CD4-positive, CD25-positive, alpha-beta regulatory T cell (primary cell): ENCODE measurements around the gene OPRL1. TPM values are rescaled to one million over a fixed set of nuclear protein-coding genes. Genes with fewer than 3 reads are reported as not detected.

Experiments
- ATAC-seq, 2 donors: fragments of 150-1000 bp; cut with Tn5 transposase; one replicate each; pipeline ENCODE4 v1.10.0; 2021; ENCODE audit warnings: low read depth in 2 of 2, moderate number of reproducible peaks in 2 of 2, moderate library complexity in 1 of 2
- DNase-seq, 3 donors: peaks; one replicate each; pipeline versions ENCODE4 v3.0.0 to v3.0.0-alpha.2; 2012 to 2022; ENCODE audit warnings: mixed read lengths in 1 of 3
- H3K27ac ChIP-seq: one replicate; pipeline ENCODE4 v1.7.0; 2013; ENCODE audit warnings: mild to moderate bottlenecking, low read length; ENCODE audit not compliant: insufficient read depth, poor library complexity, severe bottlenecking
- H3K27me3 ChIP-seq: one replicate; pipeline ENCODE4 v1.7.0; 2013; ENCODE audit warnings: low read length; ENCODE audit not compliant: control insufficient read depth, insufficient read depth
- H3K36me3 ChIP-seq: one replicate; pipeline ENCODE4 v1.7.0; 2013; ENCODE audit warnings: mild to moderate bottlenecking, low read length, moderate library complexity; ENCODE audit not compliant: control insufficient read depth, insufficient read depth
- H3K4me1 ChIP-seq: 2 replicates; pipeline ENCODE4 v1.7.0; 2013; ENCODE audit warnings: mild to moderate bottlenecking, low read length; ENCODE audit not compliant: insufficient read depth, control insufficient read depth, poor library complexity, severe bottlenecking
- H3K4me3 ChIP-seq: one replicate; pipeline ENCODE4 v1.7.0; 2013; ENCODE audit warnings: low read depth, mild to moderate bottlenecking, low read length, moderate library complexity
- H3K9me3 ChIP-seq, 2 experiments: 1 replicate in 1 of 2; 2 replicates in 1 of 2; pipeline ENCODE4 v1.7.0; 2013; ENCODE audit warnings: low read length in 2 of 2, mild to moderate bottlenecking in 1 of 2, moderate library complexity in 1 of 2; ENCODE audit not compliant: control insufficient read depth in 2 of 2
- H3K27ac Mint-ChIP-seq, 3 donors: one replicate each; pipeline ENCODE4 v1.8.0; 2020 to 2022; ENCODE audit warnings: mild to moderate bottlenecking in 3 of 3, mixed read lengths in 3 of 3, moderate library complexity in 2 of 3
- H3K27me3 Mint-ChIP-seq: one replicate; pipeline ENCODE4 v1.8.0; 2022; ENCODE audit warnings: mild to moderate bottlenecking, mixed read lengths
- H3K36me3 Mint-ChIP-seq: one replicate; pipeline ENCODE4 v1.8.0; 2020; ENCODE audit warnings: mixed read lengths
- H3K4me1 Mint-ChIP-seq, 4 donors: one replicate each; pipeline ENCODE4 v1.8.0; 2020 to 2022; ENCODE audit warnings: mixed read lengths in 4 of 4, mild to moderate bottlenecking in 1 of 4
- H3K4me3 Mint-ChIP-seq, 4 donors: one replicate each; pipeline ENCODE4 v1.8.0; 2020 to 2022; ENCODE audit warnings: mild to moderate bottlenecking in 4 of 4, mixed read lengths in 4 of 4, moderate library complexity in 3 of 4
- H3K9me3 Mint-ChIP-seq, 7 donors: one replicate each; pipeline ENCODE4 v1.8.0; 2020 to 2022; ENCODE audit warnings: mixed read lengths in 7 of 7, mild to moderate bottlenecking in 3 of 7, moderate library complexity in 2 of 7
- polyA plus RNA-seq, 4 donors: library from polyadenylated mRNA; unstranded; fragments of 300-500 nt; fragmentation: Illumina TruSeq; gene quantifications; one replicate each; pipeline ENCODE4 v1.2.3, GENCODE V29; 2021
- total RNA-seq: library from RNA; stranded (reverse); gene quantifications from one replicate; pipeline ENCODE4 v1.2.3, GENCODE V29; 2022

The OPRL1 gene
- total and polyA plus RNA-seq, 5 donors from 2014 or later: 0.58 to 1.3 (median 0.60) TPM

GRCh38 chr20:64146301-64146935 lies 66.5 kb downstream of the OPRL1 start:
- H3K4me3 Mint-ChIP-seq: no peak overlapping the region
- peaks cover 6 to 14% of the 10 kb centered on the region in 2 experiments for H3K9me3 ChIP-seq
- DNase-seq (no peak), ATAC-seq (no peak)
- peaks cover 8% of the 10 kb centered on the region for H3K27me3 Mint-ChIP-seq
- H3K4me1 Mint-ChIP-seq: no peaks in the 10 kb centered on the region
- H3K9me3 Mint-ChIP-seq: peaks cover 1 to 13% (median 6%) of the 10 kb centered on the region in 7 donors
- H3K36me3 ChIP-seq: no peaks in the 10 kb centered on the region
- H3K27ac Mint-ChIP-seq: no peak overlapping the region
- H3K4me3 ChIP-seq: no peak overlapping the region
- H3K27me3 ChIP-seq: no peaks in the 10 kb centered on the region
- no peaks in the 10 kb centered on the region for H3K36me3 Mint-ChIP-seq
- no peaks in the 10 kb centered on the region for H3K4me1 ChIP-seq
- H3K27ac ChIP-seq: no peak overlapping the region

GRCh38 chr20:64146936-64147477 lies 67.1 kb downstream of the OPRL1 start:
- H3K27ac Mint-ChIP-seq: no peak overlapping the region
- H3K36me3 Mint-ChIP-seq: no peaks in the 10 kb centered on the region
- no peaks in the 10 kb centered on the region for H3K27me3 ChIP-seq
- H3K4me3 Mint-ChIP-seq: no peak overlapping the region
- H3K4me1 ChIP-seq: no peaks in the 10 kb centered on the region
- H3K27ac ChIP-seq: no peak overlapping the region
- no peaks in the 10 kb centered on the region for H3K36me3 ChIP-seq
- H3K27me3 Mint-ChIP-seq: peaks cover 4% of the 10 kb centered on the region
- DNase-seq: no peak
- peaks cover 6 to 14% of the 10 kb centered on the region in 2 experiments for H3K9me3 ChIP-seq
- H3K4me3 ChIP-seq: no peak overlapping the region
- H3K4me1 Mint-ChIP-seq: no peaks in the 10 kb centered on the region
- ATAC-seq: no peak
- H3K9me3 Mint-ChIP-seq: peaks cover 1 to 13% (median 6%) of the 10 kb centered on the region in 7 donors

- ATAC-seq (no peak), DNase-seq (no peak)
- no peaks in the 10 kb centered on the region for H3K4me1 Mint-ChIP-seq
- peaks cover 1 to 13% (median 6%) of the 10 kb centered on the region in 7 donors for H3K9me3 Mint-ChIP-seq
- no peaks in the 10 kb centered on the region for H3K36me3 ChIP-seq
- H3K4me1 ChIP-seq: no peaks in the 10 kb centered on the region
- H3K36me3 Mint-ChIP-seq: no peaks in the 10 kb centered on the region
- H3K27ac ChIP-seq: no peak overlapping the region
- peaks cover 6 to 14% of the 10 kb centered on the region in 2 experiments for H3K9me3 ChIP-seq
- no peak overlapping the region for H3K4me3 ChIP-seq
- no peak overlapping the region for H3K4me3 Mint-ChIP-seq
- H3K27me3 ChIP-seq: no peaks in the 10 kb centered on the region
- H3K27ac Mint-ChIP-seq: no peak overlapping the region
- H3K27me3 Mint-ChIP-seq: no peaks in the 10 kb centered on the region
Measured at GRCh38 chr20:64148581-64148980, 68.7 kb downstream of the OPRL1 start.

GRCh38 chr20:64149141-64149540 lies 69.3 kb downstream of the OPRL1 start:
- no peak overlapping the region for H3K4me3 Mint-ChIP-seq
- Histone ChIP-seq H3K27ac (no peak overlapping the region), H3K4me3 (no peak overlapping the region), H3K9me3 (peaks cover 6 to 14% of the 10 kb centered on the region in 2 experiments), H3K27me3 (no peaks in the 10 kb centered on the region), H3K4me1 (no peaks in the 10 kb centered on the region), H3K36me3 (no peaks in the 10 kb centered on the region)
- DNase-seq: no peak
- H3K27ac Mint-ChIP-seq: peak overlapping the region in 1 of 3 donors; percentile 53
- no peaks in the 10 kb centered on the region for H3K4me1 Mint-ChIP-seq
- H3K27me3 Mint-ChIP-seq: no peaks in the 10 kb centered on the region
- no peaks in the 10 kb centered on the region for H3K36me3 Mint-ChIP-seq
- ATAC-seq: no peak
- peaks cover 1 to 12% (median 6%) of the 10 kb centered on the region in 7 donors for H3K9me3 Mint-ChIP-seq

GRCh38 chr20:64149809-64150560 lies 70.1 kb downstream of the OPRL1 start:
- Histone ChIP-seq H3K36me3 (no peaks in the 10 kb centered on the region), H3K9me3 (peaks cover 6 to 8% of the 10 kb centered on the region in 2 experiments), H3K4me1 (no peaks in the 10 kb centered on the region), H3K4me3 (no peak overlapping the region), H3K27me3 (no peaks in the 10 kb centered on the region), H3K27ac (no peak overlapping the region)
- no peak for DNase-seq
- Mint-ChIP-seq H3K4me1 (no peaks in the 10 kb centered on the region), H3K36me3 (no peaks in the 10 kb centered on the region), H3K27me3 (no peaks in the 10 kb centered on the region), H3K27ac (no peak overlapping the region), H3K9me3 (peaks cover 0 to 5% (median 0%) of the 10 kb centered on the region in 7 donors), H3K4me3 (no peak overlapping the region)
- no peak for ATAC-seq

Other genes starting within 250 kb of the OPRL1 start
- gene ZBTB46, start 248.8 kb upstream of the OPRL1 start, total RNA-seq: 0.49 TPM
- gene ZBTB46, start 248.8 kb upstream of the OPRL1 start, polyA plus RNA-seq: under 1 TPM in 2 of 4 donors, not detected in 2; 0.03 to 0.09 TPM
- not detected for gene ABHD16B, start 218.6 kb upstream of the OPRL1 start, total RNA-seq
- under 1 TPM in 1 of 4 donors, not detected in 3; 0.21 TPM for gene ABHD16B, start 218.6 kb upstream of the OPRL1 start, polyA plus RNA-seq
- 33.7 TPM for gene TPD52L2, start 214.8 kb upstream of the OPRL1 start, total RNA-seq
- 10 to 100 TPM; 69.0 to 72.1 (median 69.9) TPM for gene TPD52L2, start 214.8 kb upstream of the OPRL1 start, polyA plus RNA-seq
- 34.9 TPM for gene DNAJC5, start 185.0 kb upstream of the OPRL1 start, total RNA-seq
- gene DNAJC5, start 185.0 kb upstream of the OPRL1 start, polyA plus RNA-seq: 1 to 10 TPM; 5.0 to 7.0 (median 5.8) TPM
- 43.0 TPM for gene UCKL1, start 123.7 kb upstream of the OPRL1 start, total RNA-seq
- gene UCKL1, start 123.7 kb upstream of the OPRL1 start, polyA plus RNA-seq: 10 to 100 TPM; 25.1 to 35.7 (median 31.6) TPM
- gene ZNF512B, start 110.2 kb upstream of the OPRL1 start, total RNA-seq: 21.2 TPM
- gene ZNF512B, start 110.2 kb upstream of the OPRL1 start, polyA plus RNA-seq: under 1 TPM; 0.41 to 0.47 (median 0.45) TPM
- 14.3 TPM for gene SAMD10, start 100.4 kb upstream of the OPRL1 start, total RNA-seq
- gene SAMD10, start 100.4 kb upstream of the OPRL1 start, polyA plus RNA-seq: 1 to 10 TPM; 5.9 to 8.3 (median 7.2) TPM
- 61.8 TPM for gene PRPF6, start 99.0 kb upstream of the OPRL1 start, total RNA-seq
- gene PRPF6, start 99.0 kb upstream of the OPRL1 start, polyA plus RNA-seq: 10 to 100 TPM; 76.8 to 85.3 (median 80.1) TPM
- 6.0 TPM for gene C20orf204, start 43.9 kb upstream of the OPRL1 start, total RNA-seq
- 1 to 10 TPM in 1 of 4 donors, under 1 TPM in 2, not detected in 1; 0.89 to 1.4 (median 0.91) TPM for gene C20orf204, start 43.9 kb upstream of the OPRL1 start, polyA plus RNA-seq
- not detected for gene SOX18, start 30.4 kb upstream of the OPRL1 start, total RNA-seq
- not detected for gene SOX18, start 30.4 kb upstream of the OPRL1 start, polyA plus RNA-seq
- gene TCEA2, start 16.9 kb upstream of the OPRL1 start, total RNA-seq: 24.8 TPM
- 10 to 100 TPM; 17.7 to 27.1 (median 20.9) TPM for gene TCEA2, start 16.9 kb upstream of the OPRL1 start, polyA plus RNA-seq
- gene RGS19, start 564 bp upstream of the OPRL1 start, total RNA-seq: 50.7 TPM
- gene RGS19, start 564 bp upstream of the OPRL1 start, polyA plus RNA-seq: 100 to 1,000 TPM in 2 of 4 donors, 10 to 100 TPM in 2; 79.4 to 105 (median 95.0) TPM
- gene LKAAEAR1, start 4.3 kb downstream of the OPRL1 start, total RNA-seq: not detected
- gene LKAAEAR1, start 4.3 kb downstream of the OPRL1 start, polyA plus RNA-seq: 1 to 10 TPM in 1 of 4 donors, under 1 TPM in 1, not detected in 2; 0.42 to 1.4 TPM
- not detected for gene NPBWR2, start 27.5 kb downstream of the OPRL1 start, total RNA-seq
- gene NPBWR2, start 27.5 kb downstream of the OPRL1 start, polyA plus RNA-seq: not detected
- not detected for gene MYT1, start 84.4 kb downstream of the OPRL1 start, total RNA-seq
- under 1 TPM in 1 of 4 donors, not detected in 3; 0.14 TPM for gene MYT1, start 84.4 kb downstream of the OPRL1 start, polyA plus RNA-seq
- 112 TPM for gene PCMTD2, start 175.7 kb downstream of the OPRL1 start, total RNA-seq
- 10 to 100 TPM; 51.1 to 84.1 (median 72.4) TPM for gene PCMTD2, start 175.7 kb downstream of the OPRL1 start, polyA plus RNA-seq